IMR-90 (cell line): ENCODE data around the gene SAMD9. TPM values are rescaled to one million over a fixed set of nuclear protein-coding genes. Genes with fewer than 3 reads are reported as not detected.

Source experiments
- ATAC-seq: fragments of 200-7000 bp; cut with Tn5 transposase; 2 replicates; pipeline ENCODE4 v1.9.1; 2020; ENCODE audit warnings: low read depth, mild to moderate bottlenecking, moderate library complexity
- BruUV-seq: library from RNA; stranded (reverse); fragments of 400-500 nt; replicated peaks from 2 replicates; lab custom pipeline; 2021; lab: Mats Ljungman, UMichigan
- CTCF ChIA-PET: fragments of 300-600 bp; formaldehyde crosslinking; extraction: SDS; loops from one replicate; lab custom pipeline; 2021; ENCODE audit warnings: antibody characterized with exemption; lab: Yijun Ruan, JAX
- POLR2A ChIA-PET: fragments of 300-600 bp; sonication (Branson Sonifier 250); formaldehyde crosslinking; loops from one replicate; lab custom pipeline; 2022; ENCODE audit warnings: antibody characterized with exemption; ENCODE audit not compliant: unreplicated experiment; lab: Charles Lee
- DNase-seq: peaks from one replicate; pipeline ENCODE4 v3.0.0; 2013
- H2AFZ ChIP-seq: replicated peaks from 2 replicates; pipeline ENCODE3; 2013; ENCODE audit warnings: low read length, mild to moderate bottlenecking; ENCODE audit not compliant: poor library complexity
- H2AK5ac ChIP-seq: 2 replicates; pipeline ENCODE4 v1.6.1; 2013; ENCODE audit warnings: low read depth, low read length, inconsistent platforms
- H2AK9ac ChIP-seq: replicated peaks from 2 replicates; pipeline ENCODE3; 2013; ENCODE audit warnings: mild to moderate bottlenecking, low read depth, low read length, moderate library complexity; ENCODE audit not compliant: poor library complexity
- H2BK120ac ChIP-seq: 2 replicates; pipeline ENCODE4 v1.6.1; 2013; ENCODE audit warnings: low read depth, low read length, inconsistent platforms
- H2BK15ac ChIP-seq: 3 replicates; pipeline ENCODE4 v1.6.1; 2013; ENCODE audit warnings: low read depth, low read length, inconsistent platforms
- H2BK20ac ChIP-seq: 2 replicates; pipeline ENCODE4 v1.6.1; 2013; ENCODE audit warnings: low read depth, mild to moderate bottlenecking, inconsistent platforms, low read length, moderate library complexity
- H2BK5ac ChIP-seq: 2 replicates; pipeline ENCODE4 v1.6.1; 2013; ENCODE audit warnings: mild to moderate bottlenecking, low read depth, low read length, inconsistent platforms; ENCODE audit not compliant: poor library complexity, severe bottlenecking
- H3K14ac ChIP-seq: replicated peaks from 2 replicates; pipeline ENCODE4 v1.6.1; 2013; ENCODE audit warnings: low read depth, low read length, inconsistent platforms
- H3K18ac ChIP-seq: 2 replicates; pipeline ENCODE4 v1.6.1; 2013; ENCODE audit warnings: low read depth, low read length, control low read depth
- H3K23ac ChIP-seq: 2 replicates; pipeline ENCODE4 v1.6.1; 2013; ENCODE audit warnings: low read depth, low read length, inconsistent platforms
- H3K27ac ChIP-seq: 2 replicates; pipeline ENCODE4 v1.5.1; 2013; ENCODE audit warnings: mild to moderate bottlenecking, control low read depth, low read length; ENCODE audit not compliant: insufficient read depth
- H3K27me3 ChIP-seq: 2 replicates; pipeline ENCODE4 v1.6.1; 2013; ENCODE audit warnings: low read length; ENCODE audit not compliant: control insufficient read depth, insufficient read depth
- H3K36me3 ChIP-seq: 2 replicates; pipeline ENCODE4 v1.6.1; 2013; ENCODE audit warnings: low read length, mixed read lengths; ENCODE audit not compliant: control insufficient read depth, insufficient read depth
- H3K4ac ChIP-seq: 2 replicates; pipeline ENCODE4 v1.6.1; 2013; ENCODE audit warnings: low read depth, low read length, inconsistent platforms
- H3K4me1 ChIP-seq: 2 replicates; pipeline ENCODE4 v1.6.1; 2013; ENCODE audit warnings: low read length, mixed read lengths; ENCODE audit not compliant: control insufficient read depth, insufficient read depth
- H3K4me2 ChIP-seq: 2 replicates; pipeline ENCODE4 v1.6.1; 2013; ENCODE audit warnings: low read depth, mild to moderate bottlenecking, control low read depth, low read length, moderate library complexity
- H3K4me3 ChIP-seq: 2 replicates; pipeline ENCODE4 v1.5.1; 2013; ENCODE audit warnings: low read depth, mild to moderate bottlenecking, control low read depth, low read length, moderate library complexity; ENCODE audit not compliant: insufficient read depth
- H3K56ac ChIP-seq: 2 replicates; pipeline ENCODE4 v1.6.1; 2013; ENCODE audit warnings: low read length, inconsistent platforms; ENCODE audit not compliant: insufficient read depth; ENCODE audit errors: extremely low read depth
- H3K79me1 ChIP-seq, 2 experiments: 2 replicates each; pipeline ENCODE4 v1.6.1; 2013; ENCODE audit warnings: low read length in 2 of 2, inconsistent platforms in 1 of 2, low read depth in 1 of 2
- H3K9ac ChIP-seq: 2 replicates; pipeline ENCODE4 v1.6.1; 2013; ENCODE audit warnings: low read depth, low read length, control low read depth
- H3K9me1 ChIP-seq: 2 replicates; pipeline ENCODE4 v1.6.1; 2013; ENCODE audit warnings: low read length, inconsistent platforms; ENCODE audit not compliant: insufficient read depth
- H3K9me3 ChIP-seq: 2 replicates; pipeline ENCODE4 v1.6.1; 2013; ENCODE audit warnings: low read length; ENCODE audit not compliant: control insufficient read depth, insufficient read depth
- H4K20me1 ChIP-seq: 2 replicates; pipeline ENCODE4 v1.6.1; 2013; ENCODE audit warnings: low read length, inconsistent platforms; ENCODE audit not compliant: insufficient read depth
- H4K5ac ChIP-seq: 2 replicates; pipeline ENCODE4 v1.6.1; 2013; ENCODE audit warnings: mild to moderate bottlenecking, low read depth, low read length, control low read depth
- H4K8ac ChIP-seq, 2 experiments: 2 replicates each; pipeline ENCODE4 v1.6.1; 2013; ENCODE audit warnings: low read depth in 2 of 2, low read length in 2 of 2, control low read depth in 1 of 2, inconsistent platforms in 1 of 2
- H4K91ac ChIP-seq: 2 replicates; pipeline ENCODE4 v1.6.1; 2013; ENCODE audit warnings: low read depth, low read length, inconsistent platforms; ENCODE audit not compliant: insufficient read depth
- CEBPB ChIP-seq: IDR thresholded peaks from 2 replicates; pipeline ENCODE4 v1.6.1; 2012; ENCODE audit warnings: low read depth, low read length, improper control_type of control experiment
- CHD1 ChIP-seq: IDR thresholded peaks from 2 replicates; pipeline ENCODE4 v1.6.1; 2012; ENCODE audit warnings: low read depth, low read length, improper control_type of control experiment
- FOS ChIP-seq: fragments of 150-350 bp; IDR thresholded peaks from 2 replicates; pipeline ENCODE4 v1.6.1; 2016; ENCODE audit warnings: low read depth, low read length
- MAFK ChIP-seq: IDR thresholded peaks from 2 replicates; pipeline ENCODE4 v1.6.1; 2012; ENCODE audit warnings: low read depth, low read length, improper control_type of control experiment
- MAZ ChIP-seq: IDR thresholded peaks from 2 replicates; pipeline ENCODE4 v1.6.1; 2012; ENCODE audit warnings: low read depth, mild to moderate bottlenecking, low read length, improper control_type of control experiment, moderate library complexity, borderline replicate concordance
- MXI1 ChIP-seq: IDR thresholded peaks from 2 replicates; pipeline ENCODE4 v1.6.1; 2012; ENCODE audit warnings: low read depth, mild to moderate bottlenecking, low read length, moderate library complexity, borderline replicate concordance
- NFE2L2 ChIP-seq: fragments of 150-350 bp; IDR thresholded peaks from 2 replicates; pipeline ENCODE4 v1.6.1; 2016; ENCODE audit warnings: low read depth, mild to moderate bottlenecking, low read length
- RAD21 ChIP-seq: IDR thresholded peaks from 2 replicates; pipeline ENCODE4 v1.6.1; 2012; ENCODE audit warnings: low read length, improper control_type of control experiment
- RCOR1 ChIP-seq: IDR thresholded peaks from 2 replicates; pipeline ENCODE4 v1.6.1; 2012; ENCODE audit warnings: mild to moderate bottlenecking, low read length, improper control_type of control experiment; ENCODE audit not compliant: insufficient replicate concordance
- RFX5 ChIP-seq: IDR thresholded peaks from 2 replicates; pipeline ENCODE4 v1.8.0; 2012; ENCODE audit warnings: low read depth, mild to moderate bottlenecking, low read length, moderate library complexity
- SMC3 ChIP-seq: fragments of 150-350 bp; IDR thresholded peaks from 2 replicates; pipeline ENCODE4 v1.6.1; 2016; ENCODE audit warnings: low read depth, mild to moderate bottlenecking, antibody characterized with exemption, low read length, moderate library complexity
- USF2 ChIP-seq: fragments of 150-350 bp; IDR thresholded peaks from 2 replicates; pipeline ENCODE4 v1.6.1; 2017; ENCODE audit warnings: mild to moderate bottlenecking, antibody characterized with exemption, low read length, low read depth
- WGBS, 2 experiments: methylation state at CpG; one replicate each; pipeline versions ENCODE4 v1.1.5 to v1.1.7; 2013; ENCODE audit warnings: missing lambda C conversion rate in 2 of 2; ENCODE audit not compliant: insufficient read length in 1 of 2; ENCODE audit errors: extremely low coverage in 2 of 2; 5-methylcytosine and 5-hydroxymethylcytosine counted together
- dilution Hi-C: fragments of 300-500 bp; cut with HindIII; formaldehyde crosslinking; loops from one replicate; pipeline ENCODE4 v1.14.3; 2018; ENCODE audit warnings: low sequenced_read_pairs; ENCODE audit not compliant: unreplicated experiment
- in situ Hi-C: fragments of 300-500 bp; cut with MboI; formaldehyde crosslinking; loops from 3 replicates; pipeline ENCODE4 v1.14.3; 2019; ENCODE audit warnings: low sequenced_read_pairs, inconsistent platforms, mixed read lengths
- intact Hi-C: fragments of 100-400 bp; cut with micrococcal nuclease; formaldehyde crosslinking; loops from 2 replicates; pipeline ENCODE4 v1.10.0; 2022
- polyA plus RNA-seq, 3 experiments: library from polyadenylated mRNA; depleted of rRNA; stranded (reverse); fragments of >200 nt; gene quantifications; 2 replicates each; pipeline ENCODE4 v1.2.3, GENCODE V29; 2012; ENCODE audit warnings: low replicate concordance in 1 of 3
- total RNA-seq: library from RNA; depleted of rRNA; stranded (reverse); fragments of >200 nt; gene quantifications from 2 replicates; pipeline ENCODE4 v1.2.3, GENCODE V29; 2012
- TF ChIP-seq, protein P1 (sequence below): conservative IDR thresholded peaks from 2 replicates; pipeline ENCODE4 v1.5.1; 2012; ENCODE audit warnings: mild to moderate bottlenecking, low read depth, low read length, improper control_type of control experiment

The SAMD9 gene
- total and polyA plus RNA-seq, 2 of the 4 experiments (the other 2 are of a cell fraction), result 1.9 to 9.5 TPM

DNA sequence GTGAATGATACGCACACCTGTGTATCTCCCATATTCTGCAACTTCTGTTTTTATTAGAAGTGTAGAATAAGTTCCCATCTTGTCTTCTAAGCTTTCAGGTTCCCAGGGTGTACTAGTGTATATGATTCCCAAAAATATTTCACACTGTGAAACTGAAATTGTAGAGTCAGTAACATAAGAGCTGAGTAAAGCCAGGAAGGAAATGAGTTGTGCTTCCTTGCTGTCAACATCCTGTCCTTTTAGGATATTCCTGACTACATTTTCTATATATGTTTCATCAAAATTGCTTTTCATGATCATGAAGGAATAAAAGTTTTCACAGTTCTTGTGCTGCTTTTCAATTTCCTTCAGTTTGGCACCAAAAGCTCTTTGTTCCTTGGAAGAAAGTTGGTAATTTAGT, 15.2 kb upstream of the SAMD9 start:
- CTCF ChIA-PET, result no interaction called here
- no peaks in the 10 kb centered on the region for H3K9me1 ChIP-seq

More for the DNA sequence above, 15.2 kb upstream of the SAMD9 start:
- Histone ChIP-seq H3K79me1 (no peaks in the 10 kb centered on the region), H2AK5ac (no peak overlapping the region), H2BK20ac (no peak overlapping the region), H3K18ac (no peak overlapping the region), H4K20me1 (no peaks in the 10 kb centered on the region), H2BK15ac (no peak overlapping the region), H3K4me1 (no peaks in the 10 kb centered on the region), H4K8ac (no peak overlapping the region), H3K27me3 (no peaks in the 10 kb centered on the region), H3K9me3 (no peaks in the 10 kb centered on the region; the same call in 1 of the 2 replicates), H3K4ac (no peak overlapping the region), H2BK5ac (no peak overlapping the region), H3K36me3 (no peaks in the 10 kb centered on the region), H2BK120ac (no peak overlapping the region), H3K56ac (no peak overlapping the region), H3K14ac (no peak overlapping the region), H2AFZ (no peak overlapping the region), H4K91ac (no peak overlapping the region), H3K9ac (no peak overlapping the region), H3K27ac (no peak overlapping the region), H4K5ac (no peak overlapping the region), H3K23ac (no peak overlapping the region), H3K4me3 (no peak overlapping the region), H3K4me2 (no peak overlapping the region), H2AK9ac (no peak overlapping the region)
- POLR2A ChIA-PET, result no interaction called here
- intact Hi-C loops, result no loop called here
- DNase-seq (no peak), ATAC-seq (no peak)
- no TSS peak for BruUV-seq
- in situ Hi-C loops, result no loop called here
- dilution Hi-C loops, result no loop called here
- WGBS, 2 experiments, result no CpG with 5 or more reads among the region's 1 CpG
- TF ChIP-seq CHD1, result no peak
- TF ChIP-seq USF2, result no peak
- TF ChIP-seq RCOR1, result no peak
- TF ChIP-seq FOS, result no peak
- TF ChIP-seq NFE2L2, result no peak
- no peak for TF ChIP-seq MAFK
- TF ChIP-seq RAD21, result no peak
- TF ChIP-seq SMC3, result no peak
- TF ChIP-seq MXI1, result no peak
- TF ChIP-seq MAZ, result no peak
- no peak for TF ChIP-seq CEBPB
- TF ChIP-seq, protein P1, sequence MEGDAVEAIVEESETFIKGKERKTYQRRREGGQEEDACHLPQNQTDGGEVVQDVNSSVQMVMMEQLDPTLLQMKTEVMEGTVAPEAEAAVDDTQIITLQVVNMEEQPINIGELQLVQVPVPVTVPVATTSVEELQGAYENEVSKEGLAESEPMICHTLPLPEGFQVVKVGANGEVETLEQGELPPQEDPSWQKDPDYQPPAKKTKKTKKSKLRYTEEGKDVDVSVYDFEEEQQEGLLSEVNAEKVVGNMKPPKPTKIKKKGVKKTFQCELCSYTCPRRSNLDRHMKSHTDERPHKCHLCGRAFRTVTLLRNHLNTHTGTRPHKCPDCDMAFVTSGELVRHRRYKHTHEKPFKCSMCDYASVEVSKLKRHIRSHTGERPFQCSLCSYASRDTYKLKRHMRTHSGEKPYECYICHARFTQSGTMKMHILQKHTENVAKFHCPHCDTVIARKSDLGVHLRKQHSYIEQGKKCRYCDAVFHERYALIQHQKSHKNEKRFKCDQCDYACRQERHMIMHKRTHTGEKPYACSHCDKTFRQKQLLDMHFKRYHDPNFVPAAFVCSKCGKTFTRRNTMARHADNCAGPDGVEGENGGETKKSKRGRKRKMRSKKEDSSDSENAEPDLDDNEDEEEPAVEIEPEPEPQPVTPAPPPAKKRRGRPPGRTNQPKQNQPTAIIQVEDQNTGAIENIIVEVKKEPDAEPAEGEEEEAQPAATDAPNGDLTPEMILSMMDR, result no peak
- TF ChIP-seq RFX5, result no peak
